ENCODE data around the gene PID1. TPM values are rescaled to one million over a fixed set of nuclear protein-coding genes. Genes with fewer than 3 reads are reported as not detected.

Gene PID1
- total RNA-seq, 1 donor from 2014 or later, result 1.4 TPM

DNA sequence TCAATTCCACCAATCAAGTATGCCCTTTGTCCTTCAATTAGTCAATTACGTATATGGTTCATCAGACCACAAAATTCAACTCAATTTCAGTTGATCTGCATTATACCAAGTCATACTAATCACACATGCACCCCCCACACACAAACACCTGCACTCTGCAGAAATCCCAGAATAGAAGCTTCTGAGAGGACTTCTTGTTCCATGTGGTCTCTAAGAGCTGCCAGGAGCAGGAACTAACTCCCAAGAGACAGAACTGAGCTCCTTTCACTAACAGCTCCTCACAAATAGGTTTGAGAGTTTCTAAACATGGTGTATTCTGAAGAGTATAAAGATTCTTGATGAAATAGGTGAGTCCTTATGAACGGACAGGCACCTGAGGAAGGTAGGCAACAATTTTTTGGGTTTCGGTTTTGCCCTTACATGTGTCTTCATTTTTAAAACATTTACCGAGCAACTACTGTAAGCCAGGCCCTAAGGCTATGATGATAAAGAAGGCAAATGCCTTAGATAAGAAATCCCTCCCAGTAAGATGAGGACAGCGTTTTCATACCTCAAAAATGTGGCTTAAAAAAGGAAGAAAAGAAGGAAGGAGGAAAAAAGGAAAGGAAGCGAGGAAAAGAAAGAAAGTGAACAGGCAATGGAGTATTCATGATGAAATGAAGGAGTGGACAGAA lies 183.1 kb downstream of the PID1 start:
- H3F3A ChIP-seq (ENCODE audit: low read depth), result no peaks in the 10 kb centered on the region
- no peak overlapping the region for H3K27ac ChIP-seq
- no peaks in the 10 kb centered on the region for H3K36me3 ChIP-seq
- TF ChIP-seq EZH2 (IDR thresholded peaks at IDR 0.05) (no peak), CTCF (IDR thresholded peaks at IDR 0.05) (no peak), EZH2phosphoT487 (IDR thresholded peaks at IDR 0.05) (no peak)
- no peak for DNase-seq (ENCODE audit: low spot score)
- H4K20me1 ChIP-seq (ENCODE audit: low read depth), result no peaks in the 10 kb centered on the region
- H3K4me3 Mint-ChIP-seq, result no peak overlapping the region
- H3K36me3 Mint-ChIP-seq, result no peaks in the 10 kb centered on the region
- no peak overlapping the region for H3K4me3 ChIP-seq
- no peaks in the 10 kb centered on the region for H3K9me3 Mint-ChIP-seq
- H3K79me2 ChIP-seq (ENCODE audit: low read depth), result no peaks in the 10 kb centered on the region
- H3K9ac ChIP-seq, result no peak overlapping the region
- H3K27ac Mint-ChIP-seq, result no peak overlapping the region
- peaks cover 11% of the 10 kb centered on the region for H3K4me1 Mint-ChIP-seq
- no peaks in the 10 kb centered on the region for H3K27me3 Mint-ChIP-seq (ENCODE audit: insufficient read depth, low read depth)
- H2AFZ ChIP-seq (replicated peaks), result no peak overlapping the region
- no peaks in the 10 kb centered on the region for H3K4me1 ChIP-seq
- H3K4me2 ChIP-seq, result no peak overlapping the region
- H3K27me3 ChIP-seq, result no peaks in the 10 kb centered on the region
- no peaks in the 10 kb centered on the region for H3K9me3 ChIP-seq (ENCODE audit: low read depth)

GRCh38 chr2:229087267-229087666 lies 183.8 kb downstream of the PID1 start:
- H2AFZ ChIP-seq (replicated peaks), result no peak overlapping the region
- H4K20me1 ChIP-seq (ENCODE audit: low read depth), result no peaks in the 10 kb centered on the region
- H3K9ac ChIP-seq, result no peak overlapping the region
- no peak overlapping the region for H3K4me2 ChIP-seq
- no peaks in the 10 kb centered on the region for H3K79me2 ChIP-seq (ENCODE audit: low read depth)
- Mint-ChIP-seq H3K36me3 (no peaks in the 10 kb centered on the region), H3K27me3 (ENCODE audit: insufficient read depth, low read depth) (no peaks in the 10 kb centered on the region), H3K9me3 (no peaks in the 10 kb centered on the region), H3K27ac (no peak overlapping the region), H3K4me3 (no peak overlapping the region), H3K4me1 (peaks cover 11% of the 10 kb centered on the region)
- no peak for DNase-seq (ENCODE audit: low spot score)
- H3K9me3 ChIP-seq (ENCODE audit: low read depth), result no peaks in the 10 kb centered on the region
- H3K4me1 ChIP-seq, result no peaks in the 10 kb centered on the region
- no peak for TF ChIP-seq CTCF (IDR thresholded peaks at IDR 0.05)
- TF ChIP-seq EZH2phosphoT487 (IDR thresholded peaks at IDR 0.05), result no peak
- TF ChIP-seq EZH2 (IDR thresholded peaks at IDR 0.05), result no peak
- H3K36me3 ChIP-seq, result no peaks in the 10 kb centered on the region
- H3K27ac ChIP-seq, result no peak overlapping the region
- H3K4me3 ChIP-seq, result no peak overlapping the region
- no peaks in the 10 kb centered on the region for H3K27me3 ChIP-seq
- H3F3A ChIP-seq (ENCODE audit: low read depth), result no peaks in the 10 kb centered on the region

GRCh38 chr2:229085439-229085838 lies 185.6 kb downstream of the PID1 start:
- no peaks in the 10 kb centered on the region for H3K27me3 Mint-ChIP-seq (ENCODE audit: insufficient read depth, low read depth)
- no peaks in the 10 kb centered on the region for H3K79me2 ChIP-seq (ENCODE audit: low read depth)
- H2AFZ ChIP-seq (replicated peaks), result no peak overlapping the region
- H3K4me1 Mint-ChIP-seq, result peaks cover 11% of the 10 kb centered on the region
- H3K27me3 ChIP-seq, result no peaks in the 10 kb centered on the region
- no peak overlapping the region for H3K9ac ChIP-seq
- no peaks in the 10 kb centered on the region for H3K36me3 Mint-ChIP-seq
- H3K27ac ChIP-seq, result no peak overlapping the region
- no peaks in the 10 kb centered on the region for H3K36me3 ChIP-seq
- no peak overlapping the region for H3K27ac Mint-ChIP-seq
- no peak for DNase-seq (ENCODE audit: low spot score)
- H3K4me1 ChIP-seq, result no peaks in the 10 kb centered on the region
- no peaks in the 10 kb centered on the region for H3K9me3 ChIP-seq (ENCODE audit: low read depth)
- no peaks in the 10 kb centered on the region for H4K20me1 ChIP-seq (ENCODE audit: low read depth)
- TF ChIP-seq EZH2 (IDR thresholded peaks at IDR 0.05) (no peak), EZH2phosphoT487 (IDR thresholded peaks at IDR 0.05) (no peak), CTCF (IDR thresholded peaks at IDR 0.05) (no peak)
- no peaks in the 10 kb centered on the region for H3K9me3 Mint-ChIP-seq
- H3K4me3 ChIP-seq, result no peak overlapping the region
- H3K4me2 ChIP-seq, result no peak overlapping the region
- no peak overlapping the region for H3K4me3 Mint-ChIP-seq
- H3F3A ChIP-seq (ENCODE audit: low read depth), result no peaks in the 10 kb centered on the region

Measured in neural progenitor cell (in vitro differentiated cells).